Neutrophil (primary cell): ENCODE measurements around the gene ANKRD31.

ENCODE experiments used
- H3K27ac ChIP-seq: fragments of 200-600 bp; sonication (generic); 2 replicates; pipeline ENCODE4 v1.5.1; 2016; ENCODE audit warnings: mild to moderate bottlenecking, moderate library complexity
- H3K27me3 ChIP-seq: fragments of 200-600 bp; sonication (generic); 2 replicates; pipeline ENCODE4 v1.6.0; 2016; ENCODE audit warnings: mild to moderate bottlenecking
- H3K36me3 ChIP-seq: fragments of 200-600 bp; sonication (generic); 2 replicates; pipeline ENCODE4 v1.5.1; 2017
- H3K4me1 ChIP-seq, 2 experiments: fragments of 200-600 bp in 1 of 2; sonication (generic) in 1 of 2; 1 replicate in 1 of 2; 2 replicates in 1 of 2; pipeline versions ENCODE4 v1.5.1 to v1.6.1; 2013 to 2016; ENCODE audit warnings: low read depth in 1 of 2, low read length in 1 of 2, mild to moderate bottlenecking in 1 of 2, moderate library complexity in 1 of 2; ENCODE audit not compliant: control insufficient read depth in 1 of 2, insufficient read depth in 1 of 2
- H3K4me3 ChIP-seq, 2 experiments: fragments of 200-600 bp in 1 of 2; sonication (generic) in 1 of 2; 1 replicate in 1 of 2; 2 replicates in 1 of 2; pipeline ENCODE4 v1.5.1; 2013 to 2016; ENCODE audit warnings: low read depth in 1 of 2, low read length in 1 of 2, mild to moderate bottlenecking in 1 of 2, moderate library complexity in 1 of 2
- H3K9me3 ChIP-seq: fragments of 200-600 bp; sonication (generic); 2 replicates; pipeline ENCODE4 v1.5.1; 2016
- CTCF ChIP-seq: fragments of 200-600 bp; sonication (generic); IDR thresholded peaks from 2 replicates; pipeline ENCODE4 v1.5.1; 2016; ENCODE audit warnings: antibody characterized with exemption

The ANKRD31 gene

GRCh38 chr5:75236322-75237316 lies at the start of gene ANKRD31:
TSS of gene ANKRD31 (minus strand) at chr5:75236878. CDS start at chr5:75236686, 192 bp downstream.
- peak; percentile 97 for TF ChIP-seq CTCF
- Histone ChIP-seq H3K4me3 (peak within 1 kb of the TSS; percentile 80 to 86), H3K4me1 (peaks cover 13% of the 10 kb centered on the region in 2 experiments), H3K36me3 (no peaks in the 10 kb centered on the region), H3K9me3 (no peaks in the 10 kb centered on the region), H3K27ac (peak within 1 kb of the TSS; percentile 72), H3K27me3 (peaks cover 8% of the 10 kb centered on the region)

- TF ChIP-seq CTCF: no peak
These were observed 49.6 kb upstream of the ANKRD31 start for GRCh38 chr5:75286211-75286773.

GRCh38 chr5:75282581-75282980 lies 45.9 kb upstream of the ANKRD31 start:
- no peak for TF ChIP-seq CTCF
- H3K27me3 ChIP-seq: no peaks in the 10 kb centered on the region
- no peaks in the 10 kb centered on the region for H3K4me1 ChIP-seq
- H3K36me3 ChIP-seq: no peaks in the 10 kb centered on the region
- H3K27ac ChIP-seq: no peak overlapping the region
- no peak overlapping the region for H3K4me3 ChIP-seq
- no peaks in the 10 kb centered on the region for H3K9me3 ChIP-seq

More at GRCh38 chr5:75286211-75286773, 49.6 kb upstream of the ANKRD31 start:
- Histone ChIP-seq H3K27ac (no peak overlapping the region), H3K36me3 (no peaks in the 10 kb centered on the region), H3K4me1 (no peaks in the 10 kb centered on the region), H3K9me3 (no peaks in the 10 kb centered on the region), H3K27me3 (no peaks in the 10 kb centered on the region), H3K4me3 (no peak overlapping the region)

GRCh38 chr5:75281716-75282465 lies 45.2 kb upstream of the ANKRD31 start:
- no peak overlapping the region for H3K27ac ChIP-seq
- H3K9me3 ChIP-seq: no peaks in the 10 kb centered on the region
- H3K36me3 ChIP-seq: no peaks in the 10 kb centered on the region
- no peaks in the 10 kb centered on the region for H3K4me1 ChIP-seq
- no peak overlapping the region for H3K4me3 ChIP-seq
- no peak for TF ChIP-seq CTCF
- no peaks in the 10 kb centered on the region for H3K27me3 ChIP-seq

- Histone ChIP-seq H3K9me3 (no peaks in the 10 kb centered on the region), H3K4me3 (no peak overlapping the region), H3K4me1 (no peaks in the 10 kb centered on the region), H3K27me3 (peaks cover 6% of the 10 kb centered on the region), H3K36me3 (no peaks in the 10 kb centered on the region), H3K27ac (no peak overlapping the region)
- no peak for TF ChIP-seq CTCF
These were observed 42.6 kb upstream of the ANKRD31 start for GRCh38 chr5:75279321-75279720.
